CD8-positive, alpha-beta memory T cell (primary cell): ENCODE results near the gene NUB1. TPM values are rescaled to one million over a fixed set of nuclear protein-coding genes. Genes with fewer than 3 reads are reported as not detected.

ENCODE experiments used
- CTCF ChIA-PET: fragments of 350-600 bp; sonication (Branson Sonifier 250); formaldehyde crosslinking; loops from one replicate; lab custom pipeline; 2021; ENCODE audit warnings: antibody characterized with exemption; lab: Charles Lee
- POLR2A ChIA-PET: fragments of 350-600 bp; sonication (Branson Sonifier 250); formaldehyde crosslinking; loops from one replicate; lab custom pipeline; 2021; ENCODE audit warnings: antibody characterized with exemption; lab: Charles Lee
- DNase-seq, 5 donors: peaks; one replicate each; pipeline versions ENCODE4 v3.0.0 to v3.0.0-alpha.2; 2020 to 2022; ENCODE audit warnings: mixed read lengths in 1 of 5
- H3K27ac ChIP-seq: one replicate; pipeline ENCODE4 v1.7.0; 2013; ENCODE audit warnings: low read depth, mild to moderate bottlenecking, low read length, moderate library complexity
- H3K27me3 ChIP-seq: 2 replicates; pipeline ENCODE4 v1.7.0; 2013; ENCODE audit warnings: low read length, mild to moderate bottlenecking; ENCODE audit not compliant: insufficient read depth, poor library complexity, severe bottlenecking
- H3K36me3 ChIP-seq: 2 replicates; pipeline ENCODE4 v1.7.0; 2013; ENCODE audit warnings: mild to moderate bottlenecking, low read length, moderate library complexity; ENCODE audit not compliant: insufficient read depth
- H3K4me1 ChIP-seq: 2 replicates; pipeline ENCODE4 v1.7.0; 2013; ENCODE audit warnings: mild to moderate bottlenecking, low read length, moderate library complexity; ENCODE audit not compliant: insufficient read depth
- H3K4me3 ChIP-seq: 2 replicates; pipeline ENCODE4 v1.7.0; 2013; ENCODE audit warnings: mild to moderate bottlenecking, low read length
- H3K9me3 ChIP-seq: 2 replicates; pipeline ENCODE4 v1.7.0; 2013; ENCODE audit warnings: mild to moderate bottlenecking, low read length
- H3K27ac Mint-ChIP-seq, 8 donors: one replicate each; pipeline ENCODE4 v1.8.0; 2020 to 2021; ENCODE audit warnings: mixed read lengths in 8 of 8, mild to moderate bottlenecking in 6 of 8, inconsistent platforms in 3 of 8, moderate library complexity in 3 of 8
- H3K27me3 Mint-ChIP-seq, 2 donors: one replicate each; pipeline ENCODE4 v1.8.0; 2020 to 2021; ENCODE audit warnings: mixed read lengths in 2 of 2, mild to moderate bottlenecking in 1 of 2, moderate library complexity in 1 of 2
- H3K36me3 Mint-ChIP-seq, 3 donors: one replicate each; pipeline ENCODE4 v1.8.0; 2020 to 2021; ENCODE audit warnings: mixed read lengths in 3 of 3, inconsistent platforms in 1 of 3, mild to moderate bottlenecking in 1 of 3
- H3K4me1 Mint-ChIP-seq, 3 donors: one replicate each; pipeline ENCODE4 v1.8.0; 2020 to 2021; ENCODE audit warnings: mixed read lengths in 3 of 3, inconsistent platforms in 1 of 3, mild to moderate bottlenecking in 1 of 3
- H3K4me3 Mint-ChIP-seq, 7 donors: one replicate each; pipeline ENCODE4 v1.8.0; 2020 to 2021; ENCODE audit warnings: mixed read lengths in 7 of 7, mild to moderate bottlenecking in 6 of 7, moderate library complexity in 4 of 7, inconsistent platforms in 2 of 7
- H3K9me3 Mint-ChIP-seq, 5 donors: one replicate each; pipeline ENCODE4 v1.8.0; 2020 to 2022; ENCODE audit warnings: mixed read lengths in 5 of 5, mild to moderate bottlenecking in 3 of 5, moderate library complexity in 2 of 5, inconsistent platforms in 1 of 5
- polyA plus RNA-seq: library from polyadenylated mRNA; unstranded; fragments of 300-500 nt; fragmentation: Illumina TruSeq; gene quantifications from one replicate; pipeline ENCODE4 v1.2.3, GENCODE V29; 2021
- total RNA-seq, 2 experiments: library from RNA; stranded (reverse); gene quantifications; one replicate each; pipeline ENCODE4 v1.2.3, GENCODE V29; 2021

The NUB1 gene
- total and polyA plus RNA-seq, 3 experiments from 2014 or later = 39.1 to 82.6 (median 46.1) TPM

DNA sequence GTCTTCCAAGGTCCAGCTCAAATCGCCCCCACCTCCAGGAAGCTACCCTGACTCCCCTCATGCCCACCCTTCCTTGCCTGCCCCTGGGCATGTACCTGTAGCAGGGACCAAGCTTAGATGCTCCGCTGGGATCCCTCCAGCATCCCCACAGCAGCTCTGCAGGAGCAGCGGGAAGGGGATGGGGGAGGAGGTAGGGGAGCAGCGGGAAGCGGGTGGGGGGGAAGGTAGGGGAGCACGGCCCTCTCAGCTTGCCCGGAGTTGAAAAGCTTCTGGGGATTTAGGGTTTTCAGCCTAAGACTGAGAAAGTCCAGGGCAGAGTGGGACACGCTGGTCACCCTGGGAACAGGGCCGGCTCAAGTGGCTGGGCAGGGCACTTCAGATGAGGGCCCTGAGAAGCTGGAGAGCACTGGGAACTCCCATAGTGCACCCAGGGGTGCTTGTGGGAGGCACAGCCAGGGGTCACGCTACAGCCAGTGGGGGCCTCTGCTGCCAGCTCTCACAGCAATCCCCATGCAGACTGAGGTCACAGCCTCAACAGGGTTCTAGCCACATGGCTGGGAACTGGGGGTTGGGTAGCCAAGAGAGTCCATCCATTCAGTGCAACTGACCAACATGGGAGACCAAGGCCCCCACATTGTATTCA lies 54.8 kb downstream of the NUB1 start:
- H3K4me1 Mint-ChIP-seq = peaks cover 12 to 20% (median 18%) of the 10 kb centered on the region in 3 donors
- POLR2A ChIA-PET = interaction anchor here (0.7 kb wide), 1 partner anchor 47 kb away, joined by 8 read pairs; no protein-coding TSS in a partner anchor
- CTCF ChIA-PET = interaction anchor here (1.1 to 1.6 kb wide), 3 partner anchors 15 to 81 kb away, joined by 4 to 6 read pairs (median 4); no protein-coding TSS in a partner anchor
- no peaks in the 10 kb centered on the region for H3K27me3 Mint-ChIP-seq
- no peaks in the 10 kb centered on the region for H3K36me3 ChIP-seq
- no peak overlapping the region for H3K4me3 Mint-ChIP-seq
- no peaks in the 10 kb centered on the region for H3K36me3 Mint-ChIP-seq
- no peaks in the 10 kb centered on the region for H3K27me3 ChIP-seq
- no peak overlapping the region for H3K4me3 ChIP-seq
- no peaks in the 10 kb centered on the region for H3K9me3 Mint-ChIP-seq
- H3K4me1 ChIP-seq = no peaks in the 10 kb centered on the region
- H3K27ac ChIP-seq = no peak overlapping the region
- H3K27ac Mint-ChIP-seq = peak overlapping the region in 3 of 8 donors; percentile 42 to 94 (median 88)
- DNase-seq = peak in 1 of 5 donors; percentile 35
- H3K9me3 ChIP-seq = no peaks in the 10 kb centered on the region

GRCh38 chr7:151397026-151397425 lies 55.4 kb downstream of the NUB1 start:
- no peaks in the 10 kb centered on the region for H3K9me3 Mint-ChIP-seq
- H3K27ac Mint-ChIP-seq = peak overlapping the region in 5 of 8 donors; percentile 34 to 94 (median 85)

GRCh38 chr7:151398446-151399304 lies 57.1 kb downstream of the NUB1 start:
- POLR2A ChIA-PET = no interaction called here
- Mint-ChIP-seq H3K36me3 (no peaks in the 10 kb centered on the region), H3K9me3 (no peaks in the 10 kb centered on the region)

More at GRCh38 chr7:151397026-151397425, 55.4 kb downstream of the NUB1 start:
- H3K36me3 ChIP-seq = no peaks in the 10 kb centered on the region
- no peaks in the 10 kb centered on the region for H3K27me3 ChIP-seq
- H3K4me3 ChIP-seq = no peak overlapping the region
- DNase-seq = peak in 1 of 5 donors; percentile 27
- H3K9me3 ChIP-seq = no peaks in the 10 kb centered on the region
- ChIA-PET POLR2A (no interaction called here), CTCF (interaction anchor here (1.1 kb wide), 1 partner anchor 14 kb away, joined by 4 read pairs; no protein-coding TSS in a partner anchor)
- Mint-ChIP-seq H3K4me3 (peak overlapping the region in 1 of 7 donors; percentile 22), H3K27me3 (no peaks in the 10 kb centered on the region), H3K4me1 (peaks cover 12 to 20% (median 18%) of the 10 kb centered on the region in 3 donors), H3K36me3 (no peaks in the 10 kb centered on the region)
- H3K4me1 ChIP-seq = no peaks in the 10 kb centered on the region
- no peak overlapping the region for H3K27ac ChIP-seq

DNA sequence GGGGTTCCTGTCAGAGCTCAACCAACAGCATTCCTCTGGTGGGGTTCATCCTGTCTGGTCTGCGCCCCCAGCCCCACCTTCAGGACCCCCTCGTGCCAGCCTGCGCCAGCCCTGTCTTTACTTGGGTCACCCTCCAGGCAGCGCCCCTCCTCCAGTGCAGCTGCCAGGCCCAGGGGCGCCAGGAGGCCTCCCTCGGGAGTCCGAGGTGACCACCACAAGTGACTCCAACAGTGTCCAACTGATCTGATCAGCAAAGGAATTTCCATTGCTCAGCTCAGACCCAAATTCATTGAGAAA lies 57.6 kb downstream of the NUB1 start:
- Mint-ChIP-seq H3K4me3 (no peak overlapping the region), H3K27me3 (no peaks in the 10 kb centered on the region), H3K9me3 (no peaks in the 10 kb centered on the region), H3K36me3 (no peaks in the 10 kb centered on the region), H3K27ac (no peak overlapping the region), H3K4me1 (peaks cover 20 to 26% (median 24%) of the 10 kb centered on the region in 3 donors)
- H3K4me3 ChIP-seq = no peak overlapping the region
- no peaks in the 10 kb centered on the region for H3K9me3 ChIP-seq
- ChIA-PET CTCF (interaction anchor here (0.7 to 2.6 kb wide), 2 partner anchors 31 to 48 kb away, joined by 3 to 6 read pairs; no protein-coding TSS in a partner anchor), POLR2A (no interaction called here)
- H3K36me3 ChIP-seq = no peaks in the 10 kb centered on the region
- DNase-seq = peak in 1 of 5 donors; percentile 22
- H3K4me1 ChIP-seq = no peaks in the 10 kb centered on the region
- no peaks in the 10 kb centered on the region for H3K27me3 ChIP-seq
- H3K27ac ChIP-seq = no peak overlapping the region

More at GRCh38 chr7:151398446-151399304, 57.1 kb downstream of the NUB1 start:
- H3K4me3 ChIP-seq = no peak overlapping the region
- no peak overlapping the region for H3K27ac ChIP-seq
- peak in 1 of 5 donors; percentile 30 for DNase-seq
- H3K4me1 ChIP-seq = no peaks in the 10 kb centered on the region
- H3K27me3 ChIP-seq = no peaks in the 10 kb centered on the region
- H3K27me3 Mint-ChIP-seq = no peaks in the 10 kb centered on the region
- CTCF ChIA-PET = interaction anchor here (2.6 kb wide), 1 partner anchor 49 kb away, joined by 6 read pairs; no protein-coding TSS in a partner anchor
- H3K9me3 ChIP-seq = no peaks in the 10 kb centered on the region
- no peak overlapping the region for H3K4me3 Mint-ChIP-seq
- H3K36me3 ChIP-seq = no peaks in the 10 kb centered on the region
- H3K4me1 Mint-ChIP-seq = peaks cover 14 to 23% (median 19%) of the 10 kb centered on the region in 3 donors
- H3K27ac Mint-ChIP-seq = peak overlapping the region in 4 of 8 donors; percentile 12 to 58 (median 48)

DNA sequence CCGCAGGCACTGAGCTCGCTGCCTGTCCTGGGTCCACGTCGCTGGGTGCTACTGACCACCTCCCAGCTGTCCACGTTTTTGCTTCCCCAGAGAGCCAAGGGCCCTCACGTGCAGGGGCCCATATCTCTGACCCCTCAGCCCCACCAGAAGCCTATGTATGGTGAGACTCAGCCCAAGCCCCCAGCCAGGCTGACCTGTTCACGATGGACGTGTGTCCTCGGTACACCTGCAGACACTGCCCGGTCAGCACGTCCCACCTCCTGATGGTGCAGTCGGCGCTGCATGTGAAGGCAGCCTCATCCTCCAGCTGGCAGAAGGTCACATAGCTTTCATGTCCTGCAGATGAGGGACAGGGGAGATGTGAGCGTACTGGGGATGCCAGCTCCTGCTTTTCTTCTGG lies 58.3 kb downstream of the NUB1 start:
- CTCF ChIA-PET = interaction anchor here (0.7 to 2.6 kb wide), 3 partner anchors 32 to 85 kb away, joined by 3 to 6 read pairs (median 3); no protein-coding TSS in a partner anchor
- H3K4me3 ChIP-seq = no peak overlapping the region
- no peaks in the 10 kb centered on the region for H3K27me3 ChIP-seq
- no peak overlapping the region for H3K27ac ChIP-seq
- H3K9me3 ChIP-seq = no peaks in the 10 kb centered on the region
- POLR2A ChIA-PET = no interaction called here
- Mint-ChIP-seq H3K27me3 (no peaks in the 10 kb centered on the region), H3K27ac (peak overlapping the region in 1 of 8 donors; percentile 32), H3K36me3 (no peaks in the 10 kb centered on the region), H3K4me3 (no peak overlapping the region), H3K4me1 (peaks cover 21 to 28% (median 24%) of the 10 kb centered on the region in 3 donors), H3K9me3 (no peaks in the 10 kb centered on the region)
- H3K36me3 ChIP-seq = no peaks in the 10 kb centered on the region
- H3K4me1 ChIP-seq = no peaks in the 10 kb centered on the region
- DNase-seq = peak in 1 of 5 donors; percentile 23

GRCh38 chr7:151400626-151401315 lies 59.2 kb downstream of the NUB1 start:
- no peak overlapping the region for H3K4me3 Mint-ChIP-seq
- H3K27me3 Mint-ChIP-seq = no peaks in the 10 kb centered on the region
- no peaks in the 10 kb centered on the region for H3K9me3 Mint-ChIP-seq
- Histone ChIP-seq H3K27me3 (no peaks in the 10 kb centered on the region), H3K4me3 (no peak overlapping the region), H3K27ac (no peak overlapping the region), H3K9me3 (no peaks in the 10 kb centered on the region), H3K4me1 (no peaks in the 10 kb centered on the region), H3K36me3 (no peaks in the 10 kb centered on the region)
- no peaks in the 10 kb centered on the region for H3K36me3 Mint-ChIP-seq
- peaks cover 21 to 29% (median 24%) of the 10 kb centered on the region in 3 donors for H3K4me1 Mint-ChIP-seq
- DNase-seq = peak in 1 of 5 donors; percentile 18
- POLR2A ChIA-PET = interaction anchor here (0.7 kb wide), 1 partner anchor 814 kb away, joined by 3 read pairs; no protein-coding TSS in a partner anchor
- CTCF ChIA-PET = interaction anchor here (0.7 to 2.6 kb wide), 2 partner anchors 47 to 86 kb away, joined by 3 to 6 read pairs; no protein-coding TSS in a partner anchor
- H3K27ac Mint-ChIP-seq = peak overlapping the region in 6 of 8 donors; percentile 13 to 80 (median 36)

DNA sequence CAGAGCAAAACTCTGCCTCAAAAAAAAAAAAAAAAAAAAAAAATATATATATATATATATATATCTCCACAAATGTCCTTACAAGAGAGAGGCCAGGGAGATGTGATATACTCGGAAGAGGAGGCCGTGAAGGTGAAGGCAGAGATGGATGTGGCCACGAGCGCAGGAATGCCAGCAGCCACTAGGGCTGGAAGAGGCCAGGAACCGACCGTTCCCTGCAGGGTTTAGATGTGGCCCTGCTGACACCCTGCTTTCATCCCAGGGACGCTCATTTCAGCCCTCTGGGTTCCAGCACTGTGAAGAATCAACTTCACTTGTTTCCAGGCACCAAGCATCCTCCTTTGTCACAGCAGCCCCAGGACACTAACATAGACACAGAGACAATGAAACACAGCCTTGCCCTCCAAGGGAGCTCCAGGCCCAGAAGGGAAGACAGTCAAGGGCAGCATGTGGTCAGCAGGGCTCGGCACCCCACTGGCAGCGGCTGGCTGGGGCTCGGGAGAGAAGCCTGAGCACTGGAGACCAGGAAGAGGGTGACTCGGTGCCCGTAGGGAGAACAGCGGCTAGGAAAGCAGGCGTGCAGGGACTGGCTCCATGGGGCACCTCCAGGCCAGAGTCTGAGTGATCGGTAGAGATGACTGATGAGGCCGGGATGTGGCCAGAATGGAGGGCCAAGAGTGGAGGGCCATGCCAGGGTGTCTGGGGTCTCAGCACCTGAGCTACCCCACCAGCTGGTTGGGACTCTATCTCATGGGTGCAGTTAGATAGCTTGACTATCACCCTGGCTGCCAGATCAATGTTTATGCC lies 60.6 kb downstream of the NUB1 start:
- H3K4me3 ChIP-seq = no peak overlapping the region
- Mint-ChIP-seq H3K4me3 (peak overlapping the region in 1 of 7 donors; percentile 52), H3K4me1 (peaks cover 21 to 25% (median 25%) of the 10 kb centered on the region in 3 donors), H3K36me3 (no peaks in the 10 kb centered on the region), H3K27me3 (no peaks in the 10 kb centered on the region), H3K9me3 (no peaks in the 10 kb centered on the region), H3K27ac (peak overlapping the region in 6 of 8 donors; percentile 10 to 64 (median 40))
- no peaks in the 10 kb centered on the region for H3K9me3 ChIP-seq
- H3K4me1 ChIP-seq = no peaks in the 10 kb centered on the region
- no peak overlapping the region for H3K27ac ChIP-seq
- H3K36me3 ChIP-seq = no peaks in the 10 kb centered on the region
- peak in 1 of 5 donors; percentile 22 for DNase-seq
- POLR2A ChIA-PET = no interaction called here
- H3K27me3 ChIP-seq = no peaks in the 10 kb centered on the region
- CTCF ChIA-PET = no interaction called here
